Measurements from ENCODE around the gene SSRP1.

Gene SSRP1

GRCh38 chr11:57306940-57307565, 28.6 kb downstream of the SSRP1 start (continued):
- TF ChIP-seq ZNF274 (IDR thresholded peaks at IDR 0.05; ENCODE audit: low read length) (no peak), ZNF274 (tag by site-specific recombination; IDR thresholded peaks at IDR 0.05; ENCODE audit: borderline replicate concordance) (no peak)

- POLR2A ChIA-PET = no interaction called here
- no peak overlapping the region for H3K27ac ChIP-seq (ENCODE audit: extremely low read depth, low read depth, low read length)
These were observed 29.4 kb downstream of the SSRP1 start for GRCh38 chr11:57306161-57306876.

GRCh38 chr11:57305523-57305922, 30.2 kb downstream of the SSRP1 start:
- Histone ChIP-seq H3K9me3 (ENCODE audit: control insufficient read depth, insufficient read depth, low read depth, low read length) (no peaks in the 10 kb centered on the region), H3K4me3 (ENCODE audit: low read depth, low read length) (no peak overlapping the region), H3K27ac (ENCODE audit: extremely low read depth, low read depth, low read length) (no peak overlapping the region), H3K36me3 (ENCODE audit: control insufficient read depth in 2 of 2, insufficient read depth in 1 of 2, low read length in 2 of 2) (peaks cover 0 to 56% of the 10 kb centered on the region in 2 experiments; a peak in 1 of 3 replicates), H3K4me1 (ENCODE audit: control insufficient read depth, insufficient read depth, low read length) (no peaks in the 10 kb centered on the region)
- CTCF ChIA-PET = no interaction called here
- POLR2A ChIA-PET = no interaction called here
- TF ChIP-seq ZFP69B (tag by site-specific recombination; IDR thresholded peaks at IDR 0.05) (no peak), ZNF626 (tag by site-specific recombination; IDR thresholded peaks at IDR 0.05) (no peak), ZNF423 (tag by site-specific recombination; IDR thresholded peaks at IDR 0.05) (no peak), ZNF266 (tag by site-specific recombination; IDR thresholded peaks at IDR 0.05; ENCODE audit: low read depth) (no peak), SP7 (tag by site-specific recombination; IDR thresholded peaks at IDR 0.05) (no peak), ZSCAN5A (tag by site-specific recombination; IDR thresholded peaks at IDR 0.05) (no peak), ZNF473 (tag by site-specific recombination; IDR thresholded peaks at IDR 0.05) (no peak), ZBTB6 (tag by site-specific recombination; IDR thresholded peaks at IDR 0.05) (no peak), EGR2 (tag by site-specific recombination; IDR thresholded peaks at IDR 0.05; ENCODE audit: low read depth) (no peak), ZNF600 (tag by site-specific recombination; IDR thresholded peaks at IDR 0.05) (no peak), ZNF26 (tag by site-specific recombination; IDR thresholded peaks at IDR 0.05) (no peak), KLF16 (tag by site-specific recombination; IDR thresholded peaks at IDR 0.05) (no peak), ZSCAN30 (tag by site-specific recombination; IDR thresholded peaks at IDR 0.05) (no peak), ZFP3 (tag by site-specific recombination; IDR thresholded peaks at IDR 0.05; ENCODE audit: low read depth) (no peak), ZNF776 (tag by site-specific recombination; IDR thresholded peaks at IDR 0.05; ENCODE audit: borderline replicate concordance) (no peak), ZNF449 (tag by site-specific recombination; IDR thresholded peaks at IDR 0.05) (no peak), ZNF221 (tag by site-specific recombination; IDR thresholded peaks at IDR 0.05; ENCODE audit: borderline replicate concordance) (no peak)

More at GRCh38 chr11:57306161-57306876, 29.4 kb downstream of the SSRP1 start:
- no peak overlapping the region for H3K4me3 ChIP-seq (ENCODE audit: low read depth, low read length)
- H3K4me1 ChIP-seq (ENCODE audit: control insufficient read depth, insufficient read depth, low read length) = no peaks in the 10 kb centered on the region
- no peak for TF ChIP-seq CTCF (tag by site-specific recombination; IDR thresholded peaks at IDR 0.05)
- no peak for TF ChIP-seq ZNF785 (tag by site-specific recombination; IDR thresholded peaks at IDR 0.05)
- TF ChIP-seq PRDM1 (tag by site-specific recombination; IDR thresholded peaks at IDR 0.05) = no peak
- no peak for TF ChIP-seq ZNF10 (tag by site-specific recombination; IDR thresholded peaks at IDR 0.05)
- CTCF ChIA-PET = no interaction called here
- H3K36me3 ChIP-seq (ENCODE audit: control insufficient read depth in 2 of 2, insufficient read depth in 1 of 2, low read length in 2 of 2) = peaks cover 0 to 51% of the 10 kb centered on the region in 2 experiments; a peak in 1 of 3 replicates
- H3K9me3 ChIP-seq (ENCODE audit: control insufficient read depth, insufficient read depth, low read depth, low read length) = no peaks in the 10 kb centered on the region

All from HEK293 (cell line).